IPS DF 6.9 (cell line): ENCODE results near the gene RTN4RL1.

Source experiments
- DNase-seq: peaks from one replicate; pipeline ENCODE4 v3.0.0-alpha.2; 2013; ENCODE audit warnings: low read depth, low spot score
- H3K27ac ChIP-seq: one replicate; pipeline ENCODE4 v1.5.1; 2013; ENCODE audit warnings: low read length, control low read depth
- H3K27me3 ChIP-seq: 2 replicates; pipeline ENCODE4 v1.6.1; 2013; ENCODE audit warnings: mild to moderate bottlenecking, low read length; ENCODE audit not compliant: control insufficient read depth, insufficient read depth
- H3K36me3 ChIP-seq: 2 replicates; pipeline ENCODE4 v1.6.1; 2013; ENCODE audit warnings: low read length; ENCODE audit not compliant: control insufficient read depth, insufficient read depth
- H3K4me1 ChIP-seq: 2 replicates; pipeline ENCODE4 v1.6.1; 2013; ENCODE audit warnings: low read length; ENCODE audit not compliant: control insufficient read depth, insufficient read depth
- H3K4me3 ChIP-seq: 2 replicates; pipeline ENCODE4 v1.5.1; 2013; ENCODE audit warnings: mild to moderate bottlenecking, low read length
- H3K9me3 ChIP-seq: 2 replicates; pipeline ENCODE4 v1.6.1; 2013; ENCODE audit warnings: low read length, inconsistent platforms; ENCODE audit not compliant: control insufficient read depth, insufficient read depth
- WGBS: extraction: QIAGEN DNeasy Blood & Tissue Kit; methylation state at CpG from one replicate; pipeline ENCODE4 v1.1.7; 2013; ENCODE audit warnings: mixed read lengths, missing lambda C conversion rate; ENCODE audit not compliant: insufficient read length, insufficient coverage; 5-methylcytosine and 5-hydroxymethylcytosine counted together

RTN4RL1 gene

GRCh38 chr17:2051933-2052559, 26.9 kb upstream of the RTN4RL1 start:
- H3K9me3 ChIP-seq = no peaks in the 10 kb centered on the region
- H3K27me3 ChIP-seq = peaks cover 60% of the 10 kb centered on the region
- H3K36me3 ChIP-seq = no peaks in the 10 kb centered on the region; the same call in 1 of the 2 replicates
- no CpG with 5 or more reads among the region's 14 CpGs for WGBS
- no peak overlapping the region for H3K27ac ChIP-seq
- H3K4me3 ChIP-seq = no peak overlapping the region
- H3K4me1 ChIP-seq = peaks cover 8% of the 10 kb centered on the region
- DNase-seq = no peak

DNA sequence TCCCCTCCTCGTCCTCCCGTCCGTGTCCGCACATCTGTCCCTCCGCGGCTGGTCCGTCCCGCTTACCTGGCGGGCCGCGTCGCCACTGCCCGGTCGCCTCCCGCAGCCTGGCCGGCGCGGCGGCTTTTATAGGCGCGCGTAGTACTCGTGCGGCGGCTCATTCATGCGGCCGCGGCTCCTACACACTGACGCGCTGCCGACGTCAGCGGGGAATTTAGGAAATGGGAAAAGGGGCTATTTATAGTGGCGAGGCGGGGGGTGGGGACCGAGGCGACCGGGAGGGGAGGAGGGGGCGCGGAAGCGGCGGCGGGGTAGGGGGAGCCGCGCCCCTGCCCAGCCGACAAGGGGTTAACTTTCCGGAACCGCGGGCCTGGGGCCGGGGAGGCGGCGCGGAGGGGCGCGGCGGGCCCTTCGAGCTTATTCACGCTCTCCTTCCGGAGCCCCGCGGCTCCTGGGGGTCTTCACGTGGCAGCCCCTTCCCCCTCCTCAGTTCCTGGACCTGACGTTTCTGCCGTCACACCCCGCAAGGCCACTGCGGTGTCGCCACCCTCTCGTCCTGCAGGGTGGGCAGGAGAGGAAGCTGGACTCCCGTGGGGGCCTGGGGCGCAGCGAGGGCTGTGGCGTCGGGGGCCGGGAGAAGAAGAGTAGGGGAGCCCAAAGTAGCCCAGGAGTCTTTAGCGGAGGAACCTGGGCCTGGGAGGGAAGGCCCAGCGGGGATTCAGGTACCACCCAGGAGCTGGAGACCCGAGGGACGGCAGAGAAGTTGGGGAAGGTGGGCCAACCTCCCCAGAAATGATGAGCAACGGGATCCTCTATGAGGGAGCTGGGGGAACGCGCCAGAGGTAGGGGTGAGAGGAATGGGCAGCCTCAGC, 26.2 kb upstream of the RTN4RL1 start:
- H3K4me1 ChIP-seq = peaks cover 4% of the 10 kb centered on the region
- H3K36me3 ChIP-seq = no peaks in the 10 kb centered on the region; the same call in 1 of the 2 replicates
- peak overlapping the region; percentile 15; the same call in 1 of the 2 replicates for H3K4me3 ChIP-seq
- no peaks in the 10 kb centered on the region for H3K9me3 ChIP-seq
- no peak overlapping the region for H3K27ac ChIP-seq
- DNase-seq = no peak
- H3K27me3 ChIP-seq = peaks cover 53% of the 10 kb centered on the region
- no CpG with 5 or more reads among the region's 81 CpGs for WGBS

DNA sequence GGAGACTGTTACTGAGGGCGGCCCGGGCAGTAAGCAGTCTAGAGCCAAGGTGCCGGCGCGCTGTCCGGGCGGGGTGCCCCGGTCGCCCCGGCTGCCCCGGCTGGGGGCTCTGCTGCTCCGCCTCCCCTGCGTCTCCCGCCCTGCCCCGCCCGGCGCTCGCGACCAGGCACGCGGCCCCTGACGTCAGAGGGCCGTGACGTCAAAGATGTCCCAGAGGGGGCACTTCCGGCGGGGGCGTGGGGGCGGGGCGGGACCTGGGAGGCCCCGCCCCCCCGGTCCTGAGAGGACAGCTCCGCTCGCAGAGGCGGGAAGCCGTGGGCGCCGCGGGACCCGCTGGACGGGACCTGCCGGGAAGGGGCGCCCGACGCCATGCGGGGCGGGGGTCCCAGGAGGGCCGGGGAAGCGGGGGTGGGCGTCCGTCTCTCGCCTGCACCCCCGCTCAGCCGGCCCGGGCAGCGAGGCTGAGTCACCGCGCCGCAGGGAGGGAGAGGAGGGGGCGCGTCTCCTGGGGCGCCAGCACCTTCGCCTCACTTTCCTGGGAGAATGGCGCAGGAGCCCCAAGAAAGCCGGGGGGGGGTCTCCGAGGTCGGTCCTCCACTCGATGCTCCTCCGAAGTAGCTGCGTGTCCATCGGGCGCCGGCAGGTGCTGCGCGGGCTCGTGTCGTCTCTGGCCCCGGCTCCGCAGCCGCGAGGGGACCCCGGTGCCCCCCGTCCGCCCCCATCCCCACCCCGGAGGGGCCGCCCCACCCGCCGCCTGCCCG, 25.3 kb upstream of the RTN4RL1 start:
- Histone ChIP-seq H3K4me1 (peaks cover 4% of the 10 kb centered on the region), H3K9me3 (no peaks in the 10 kb centered on the region), H3K27me3 (peaks cover 48% of the 10 kb centered on the region), H3K27ac (no peak overlapping the region), H3K36me3 (no peaks in the 10 kb centered on the region; the same call in 1 of the 2 replicates), H3K4me3 (peak overlapping the region; percentile 44)
- no CpG with 5 or more reads among the region's 88 CpGs for WGBS
- no peak for DNase-seq

DNA sequence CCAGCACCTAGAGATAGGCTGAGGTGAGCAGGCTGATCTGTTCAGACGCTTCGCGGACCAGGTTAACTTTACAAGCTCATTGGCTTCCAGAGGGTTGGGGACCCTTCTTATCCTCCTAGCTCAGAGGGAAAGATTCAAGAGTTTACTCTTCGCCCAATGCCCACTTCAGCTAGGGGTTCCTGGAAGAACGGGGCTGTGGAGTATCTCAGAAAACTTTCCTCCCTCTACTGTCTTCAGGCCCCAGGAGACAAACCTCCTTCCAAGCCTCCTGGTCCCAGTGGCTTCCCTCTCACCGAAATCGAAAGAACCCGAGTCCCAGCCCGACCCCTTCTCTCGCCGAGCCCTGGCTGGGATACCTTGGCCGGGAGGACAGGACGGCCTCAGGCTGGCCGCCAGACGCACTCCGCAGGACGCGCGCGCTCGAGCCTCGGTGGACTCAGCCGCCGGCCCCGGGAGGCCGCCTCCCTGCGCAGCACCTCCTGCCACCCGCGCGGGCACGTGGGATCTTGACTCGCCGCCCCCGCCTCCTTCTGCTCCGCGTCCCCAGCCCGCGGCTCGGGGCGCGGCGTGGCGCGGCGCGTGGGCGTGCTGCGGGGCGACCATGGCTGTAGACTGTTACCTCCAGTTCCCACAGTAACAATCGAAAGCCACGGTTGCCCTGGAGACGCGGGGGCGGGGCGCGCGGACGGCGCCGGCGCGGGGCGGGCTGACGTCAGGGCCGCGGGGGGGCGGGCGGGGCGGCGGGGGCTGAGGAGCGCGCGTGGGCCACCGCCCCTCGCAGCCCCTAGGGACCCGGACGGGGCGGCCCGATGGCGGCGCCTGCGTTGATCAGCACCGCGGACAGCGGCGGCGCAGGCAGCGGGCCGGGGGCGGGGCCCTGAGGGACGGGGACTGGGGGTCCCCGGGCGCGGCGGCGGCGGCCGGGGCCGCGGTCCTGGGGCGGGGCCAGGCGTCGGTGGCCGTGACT, 24.5 kb upstream of the RTN4RL1 start:
- no CpG with 5 or more reads among the region's 104 CpGs for WGBS
- peaks cover 4% of the 10 kb centered on the region for H3K4me1 ChIP-seq
- peaks cover 43% of the 10 kb centered on the region for H3K27me3 ChIP-seq
- no peak for DNase-seq
- H3K4me3 ChIP-seq = peak overlapping the region; percentile 47
- no peaks in the 10 kb centered on the region; the same call in 1 of the 2 replicates for H3K36me3 ChIP-seq
- no peaks in the 10 kb centered on the region for H3K9me3 ChIP-seq
- no peak overlapping the region for H3K27ac ChIP-seq

DNA sequence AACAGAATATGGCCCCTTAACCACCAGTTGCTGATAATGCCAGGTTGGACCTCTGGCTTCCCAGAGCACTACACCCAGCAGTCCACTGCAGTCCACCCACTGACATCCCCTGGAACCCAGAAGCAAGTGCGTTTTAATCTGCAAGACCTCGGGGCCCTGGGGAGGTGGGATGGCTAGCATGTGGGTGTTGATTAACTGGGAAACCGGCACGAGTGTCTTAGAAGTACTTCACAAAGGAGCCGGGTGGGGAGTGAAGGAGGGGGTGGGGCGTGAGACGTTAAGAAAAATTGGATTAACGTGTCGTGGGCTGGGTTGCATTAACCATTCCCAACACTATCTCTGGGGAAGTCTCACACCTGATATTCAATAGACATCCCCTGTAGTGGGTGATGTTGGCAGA, 23.7 kb upstream of the RTN4RL1 start:
- Histone ChIP-seq H3K27ac (no peak overlapping the region), H3K4me3 (no peak overlapping the region), H3K36me3 (no peaks in the 10 kb centered on the region; the same call in 1 of the 2 replicates), H3K9me3 (no peaks in the 10 kb centered on the region), H3K27me3 (peaks cover 35% of the 10 kb centered on the region), H3K4me1 (peaks cover 3% of the 10 kb centered on the region)
- no peak for DNase-seq
- WGBS = no CpG with 5 or more reads among the region's 9 CpGs

GRCh38 chr17:2047590-2047989, 22.5 kb upstream of the RTN4RL1 start:
- no CpG with 5 or more reads among the region's 6 CpGs for WGBS
- Histone ChIP-seq H3K27ac (no peak overlapping the region), H3K27me3 (peaks cover 29% of the 10 kb centered on the region), H3K9me3 (no peaks in the 10 kb centered on the region), H3K4me3 (no peak overlapping the region), H3K36me3 (0 out of 2 replicates have a peak, but pooled peaks cover 3% of the 10 kb centered on the region), H3K4me1 (peaks cover 3% of the 10 kb centered on the region)
- DNase-seq = no peak

- H3K36me3 ChIP-seq = 0 out of 2 replicates have a peak, but pooled peaks cover 3% of the 10 kb centered on the region
- peaks cover 12% of the 10 kb centered on the region for H3K27me3 ChIP-seq
- H3K4me1 ChIP-seq = no peaks in the 10 kb centered on the region
- no CpG with 5 or more reads among the region's 5 CpGs for WGBS
- no peak overlapping the region for H3K27ac ChIP-seq
- H3K9me3 ChIP-seq = no peaks in the 10 kb centered on the region
- DNase-seq = no peak
- no peak overlapping the region for H3K4me3 ChIP-seq
Measured at GRCh38 chr17:2044263-2044894, 19.2 kb upstream of the RTN4RL1 start.

DNA sequence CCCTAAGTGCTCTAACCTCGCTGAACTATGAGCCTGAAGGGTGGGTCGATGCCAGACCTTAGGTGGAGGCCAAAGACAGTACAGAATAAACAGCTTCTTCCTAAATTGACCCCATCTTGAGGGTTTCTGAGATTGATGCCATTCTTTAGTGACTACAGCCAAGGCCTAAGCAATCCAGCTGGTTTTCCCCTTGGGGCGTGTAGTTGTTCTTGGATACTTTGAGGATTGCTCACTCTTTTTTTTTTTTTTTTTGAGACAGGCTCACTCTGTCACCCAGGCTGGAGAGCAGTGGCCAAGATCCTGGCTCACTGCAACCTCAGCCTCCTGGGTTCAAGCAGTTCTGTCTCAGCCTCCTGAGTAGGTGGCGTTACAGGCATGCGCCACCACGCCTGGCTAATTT, 18.7 kb upstream of the RTN4RL1 start:
- DNase-seq = no peak
- 0 out of 2 replicates have a peak, but pooled peaks cover 3% of the 10 kb centered on the region for H3K36me3 ChIP-seq
- H3K4me1 ChIP-seq = no peaks in the 10 kb centered on the region
- no peak overlapping the region for H3K27ac ChIP-seq
- peaks cover 6% of the 10 kb centered on the region for H3K27me3 ChIP-seq
- H3K4me3 ChIP-seq = no peak overlapping the region
- H3K9me3 ChIP-seq = no peaks in the 10 kb centered on the region
- WGBS = no CpG with 5 or more reads among the region's 6 CpGs

GRCh38 chr17:2042933-2043332, 17.8 kb upstream of the RTN4RL1 start:
- Histone ChIP-seq H3K4me3 (no peak overlapping the region), H3K9me3 (no peaks in the 10 kb centered on the region), H3K27ac (no peak overlapping the region), H3K36me3 (0 out of 2 replicates have a peak, but pooled peaks cover 3% of the 10 kb centered on the region), H3K27me3 (no peaks in the 10 kb centered on the region), H3K4me1 (no peaks in the 10 kb centered on the region)
- WGBS = no CpG with 5 or more reads among the region's 5 CpGs
- no peak for DNase-seq
